Putamen (tissue), 1 donor: ENCODE data around the gene SHF.
"Not testable (repeated sequence)": the region's sequence is repeated elsewhere in the genome, so short reads cannot be mapped to it uniquely, and the experiment has no call there.

Experiments used
- DNase-seq: peaks from one replicate; pipeline ENCODE4 v3.0.0-alpha.2; 2016; ENCODE audit warnings: low spot score

Gene SHF

GRCh38 chr15:45146405-45146804 lies 41.4 kb downstream of the SHF start:
- no peak for DNase-seq

GRCh38 chr15:45144775-45145174 lies 43.0 kb downstream of the SHF start:
- no peak for DNase-seq

- no peak for DNase-seq
These were observed 43.8 kb downstream of the SHF start for GRCh38 chr15:45143946-45144345.

GRCh38 chr15:45143056-45143455 lies 44.7 kb downstream of the SHF start:
- no peak for DNase-seq

- no peak for DNase-seq
These were observed 46.4 kb downstream of the SHF start for GRCh38 chr15:45141386-45141785.

- DNase-seq = no peak
These were observed 47.1 kb downstream of the SHF start for GRCh38 chr15:45140557-45141250.

- DNase-seq = no peak
These were observed 48.0 kb downstream of the SHF start for GRCh38 chr15:45139770-45140169.

- DNase-seq = no peak
These were observed 48.7 kb downstream of the SHF start for GRCh38 chr15:45138814-45139765.

- DNase-seq = no peak
These were observed 50.1 kb downstream of the SHF start for GRCh38 chr15:45137703-45138102.

- DNase-seq = no peak
These were observed 51.4 kb downstream of the SHF start for GRCh38 chr15:45136378-45136764.

GRCh38 chr15:45135705-45136377 lies 51.9 kb downstream of the SHF start:
- DNase-seq = not testable (repeated sequence)

- DNase-seq = no peak
These were observed 52.8 kb downstream of the SHF start for GRCh38 chr15:45134682-45135604.

- DNase-seq = no peak
These were observed 53.7 kb downstream of the SHF start for GRCh38 chr15:45134046-45134445.

GRCh38 chr15:45133561-45133920 lies 54.2 kb downstream of the SHF start:
- DNase-seq = no peak

GRCh38 chr15:45132844-45133560 lies 54.8 kb downstream of the SHF start:
- DNase-seq = no peak

- DNase-seq = no peak
These were observed 56.3 kb downstream of the SHF start for GRCh38 chr15:45131510-45131909.

GRCh38 chr15:45130291-45131000 lies 57.3 kb downstream of the SHF start:
- no peak for DNase-seq

GRCh38 chr15:45129651-45130129 lies 58.1 kb downstream of the SHF start, which contains the start of the genes DUOX1 and DUOXA1:
DUOX1 (plus strand) TSS chr15:45129994; CDS start chr15:45131967, 1,973 bp downstream.
DUOXA1 (minus strand) TSS chr15:45129879; CDS start chr15:45123014, 6,865 bp downstream.
- no peak for DNase-seq

GRCh38 chr15:45128971-45129639 lies 58.7 kb downstream of the SHF start:
- no peak for DNase-seq
